OCI-LY3 (cell line): ENCODE measurements around the gene MAGI2.

Source experiments
- H2AFZ ChIP-seq: fragments of 200-600, 300-600 bp; shearing (Covaris generic); 2 replicates; pipeline ENCODE4 v1.6.0; 2014; ENCODE audit warnings: antibody characterized with exemption, low read depth, low read length
- H3K27ac ChIP-seq: fragments of 200-600, 300-600 bp; sonication (generic); 2 replicates; pipeline ENCODE4 v1.5.1; 2014; ENCODE audit warnings: mild to moderate bottlenecking, low read length, moderate library complexity, mixed read lengths
- H3K27me3 ChIP-seq: fragments of 200-600, 300-600 bp; sonication (generic); 2 replicates; pipeline ENCODE4 v1.6.1; 2014; ENCODE audit warnings: low read depth, low read length, mixed read lengths
- H3K36me3 ChIP-seq: fragments of 200-600, 300-600 bp; sonication (generic); replicated peaks from 2 replicates; pipeline ENCODE3; 2014; ENCODE audit warnings: low read depth, low read length, mixed read lengths
- H3K4me1 ChIP-seq: fragments of 300-600, 200-600 bp; sonication (generic); 2 replicates; pipeline ENCODE4 v1.6.1; 2014; ENCODE audit warnings: low read length, mixed read lengths
- H3K4me2 ChIP-seq: fragments of 200-600, 300-600 bp; sonication (generic); 2 replicates; pipeline ENCODE4 v1.6.1; 2014; ENCODE audit warnings: low read length, mixed read lengths
- H3K4me3 ChIP-seq: fragments of 300-600, 200-600 bp; sonication (generic); 2 replicates; pipeline ENCODE4 v1.5.1; 2014; ENCODE audit warnings: antibody characterized with exemption, mild to moderate bottlenecking, low read length, moderate library complexity
- H3K79me2 ChIP-seq: fragments of 300-600, 200-600 bp; shearing (Covaris generic); 2 replicates; pipeline ENCODE4 v1.6.1; 2014; ENCODE audit warnings: mild to moderate bottlenecking, low read length, mixed read lengths
- H3K9ac ChIP-seq: fragments of 300-600, 200-600 bp; shearing (Covaris generic); 2 replicates; pipeline ENCODE4 v1.6.0; 2014; ENCODE audit warnings: mild to moderate bottlenecking, low read length, moderate library complexity
- H3K9me3 ChIP-seq: fragments of 200-600, 300-600 bp; shearing (Covaris generic); 2 replicates; pipeline ENCODE4 v1.6.1; 2014; ENCODE audit warnings: low read length, mixed read lengths; ENCODE audit not compliant: insufficient read depth
- H4K20me1 ChIP-seq: fragments of 200-600, 300-600 bp; sonication (generic); 2 replicates; pipeline ENCODE4 v1.6.1; 2016; ENCODE audit warnings: low read length, mixed read lengths; ENCODE audit not compliant: insufficient read depth
- CTCF ChIP-seq: fragments of 200-600, 300-600 bp; sonication (generic); IDR thresholded peaks from 2 replicates; pipeline ENCODE4 v1.5.1; 2014; ENCODE audit warnings: antibody characterized with exemption, low read length, low read depth
- EZH2phosphoT487 ChIP-seq: fragments of 200-600 bp; shearing (Covaris generic); IDR thresholded peaks from 2 replicates; pipeline ENCODE4 v1.6.1; 2018; ENCODE audit warnings: antibody characterized with exemption, mixed run types, low read depth

Gene MAGI2

DNA sequence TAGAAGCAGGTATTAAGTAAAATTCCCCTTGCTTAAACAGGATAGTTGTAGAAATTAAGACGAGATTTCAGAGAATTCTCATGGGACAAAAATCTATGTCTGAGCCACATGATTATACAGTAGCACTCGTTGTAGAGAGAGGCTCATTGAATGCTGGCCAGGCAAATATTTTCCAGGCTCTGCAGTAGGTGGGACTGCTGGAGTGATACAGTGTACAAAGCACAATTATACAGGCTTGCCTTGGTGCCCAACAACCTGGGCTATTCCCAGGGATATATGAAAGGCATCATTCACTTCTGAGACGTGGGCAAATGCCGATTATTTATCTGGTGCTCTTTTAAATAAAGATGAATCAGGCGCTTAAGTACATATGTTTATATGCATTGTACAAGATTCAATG lies 1274.3 kb downstream of the MAGI2 start:
- peaks cover 13% of the 10 kb centered on the region; the same call in 1 of the 2 replicates for H3K27me3 ChIP-seq
- H3K4me2 ChIP-seq, result no peak overlapping the region
- no peaks in the 10 kb centered on the region for H3K4me1 ChIP-seq
- no peaks in the 10 kb centered on the region for H4K20me1 ChIP-seq
- no peak overlapping the region for H3K9ac ChIP-seq
- H2AFZ ChIP-seq, result no peak overlapping the region
- no peak overlapping the region for H3K27ac ChIP-seq
- H3K79me2 ChIP-seq, result no peaks in the 10 kb centered on the region
- no peaks in the 10 kb centered on the region for H3K36me3 ChIP-seq
- H3K9me3 ChIP-seq, result no peaks in the 10 kb centered on the region
- no peak overlapping the region for H3K4me3 ChIP-seq
- no peak for TF ChIP-seq EZH2phosphoT487
- no peak for TF ChIP-seq CTCF

- no peak overlapping the region for H3K4me2 ChIP-seq
- H3K27me3 ChIP-seq, result peaks cover 13% of the 10 kb centered on the region; the same call in 1 of the 2 replicates
- H3K36me3 ChIP-seq, result no peaks in the 10 kb centered on the region
- no peaks in the 10 kb centered on the region for H4K20me1 ChIP-seq
- H3K79me2 ChIP-seq, result no peaks in the 10 kb centered on the region
- no peaks in the 10 kb centered on the region for H3K4me1 ChIP-seq
- no peak overlapping the region for H2AFZ ChIP-seq
- H3K9ac ChIP-seq, result no peak overlapping the region
- no peaks in the 10 kb centered on the region for H3K9me3 ChIP-seq
- TF ChIP-seq CTCF (no peak), EZH2phosphoT487 (no peak)
- H3K4me3 ChIP-seq, result no peak overlapping the region
- no peak overlapping the region for H3K27ac ChIP-seq
These were observed 1275.1 kb downstream of the MAGI2 start for GRCh38 chr7:78178319-78178718.

GRCh38 chr7:78176171-78176570 lies 1277.3 kb downstream of the MAGI2 start:
- Histone ChIP-seq H3K27me3 (peaks cover 21% of the 10 kb centered on the region; the same call in 1 of the 2 replicates), H4K20me1 (no peaks in the 10 kb centered on the region), H3K4me1 (no peaks in the 10 kb centered on the region), H3K79me2 (no peaks in the 10 kb centered on the region), H3K27ac (no peak overlapping the region), H3K9me3 (no peaks in the 10 kb centered on the region), H2AFZ (no peak overlapping the region), H3K4me2 (no peak overlapping the region), H3K9ac (no peak overlapping the region), H3K36me3 (no peaks in the 10 kb centered on the region), H3K4me3 (no peak overlapping the region)
- no peak for TF ChIP-seq EZH2phosphoT487

GRCh38 chr7:78175330-78176100 lies 1278.0 kb downstream of the MAGI2 start:
- Histone ChIP-seq H3K27ac (no peak overlapping the region), H3K9ac (no peak overlapping the region), H3K4me3 (no peak overlapping the region), H4K20me1 (no peaks in the 10 kb centered on the region), H3K4me1 (no peaks in the 10 kb centered on the region), H3K4me2 (no peak overlapping the region), H2AFZ (no peak overlapping the region), H3K27me3 (peaks cover 21% of the 10 kb centered on the region; the same call in 1 of the 2 replicates), H3K9me3 (no peaks in the 10 kb centered on the region), H3K36me3 (no peaks in the 10 kb centered on the region), H3K79me2 (no peaks in the 10 kb centered on the region)
- no peak for TF ChIP-seq CTCF
- TF ChIP-seq EZH2phosphoT487, result no peak
